Spleen (tissue), 11 donors: ENCODE results near the gene MON2. TPM values are rescaled to one million over a fixed set of nuclear protein-coding genes. Genes with fewer than 3 reads are reported as not detected.

Source experiments
- DNase-seq: peaks from one replicate; pipeline ENCODE4 v3.0.0-alpha.2; 2020
- H3K27ac ChIP-seq, 8 donors: fragments of 200-600 bp; sonication (generic) in 7 of 8; 1 replicate in 4 of 8; 2 replicates in 4 of 8; pipeline versions ENCODE4 v1.5.0 to v1.8.0; 2016 to 2021; ENCODE audit warnings: inconsistent platforms in 4 of 8, mild to moderate bottlenecking in 4 of 8, moderate library complexity in 1 of 8
- H3K27me3 ChIP-seq, 7 donors: fragments of 200-600 bp; sonication (generic) in 6 of 7; replicated peaks in 1 of 7; 1 replicate in 4 of 7; 2 replicates in 3 of 7; pipeline versions ENCODE4 v1.5.0 to v1.8.0; 2016 to 2021; ENCODE audit warnings: inconsistent platforms in 3 of 7, mild to moderate bottlenecking in 1 of 7
- H3K36me3 ChIP-seq, 6 donors: fragments of 200-600 bp; sonication (generic) in 5 of 6; 1 replicate in 4 of 6; 2 replicates in 2 of 6; pipeline versions ENCODE4 v1.5.0 to v1.8.0; 2016 to 2021; ENCODE audit warnings: inconsistent platforms in 2 of 6
- H3K4me1 ChIP-seq, 6 donors: fragments of 200-600 bp; sonication (generic) in 5 of 6; 1 replicate in 3 of 6; 2 replicates in 3 of 6; pipeline versions ENCODE4 v1.5.0 to v1.8.0; 2016 to 2021; ENCODE audit warnings: inconsistent platforms in 3 of 6
- H3K4me3 ChIP-seq, 8 donors: fragments of 200-600 bp; sonication (generic) in 7 of 8; 1 replicate in 4 of 8; 2 replicates in 4 of 8; pipeline versions ENCODE4 v1.5.0 to v1.8.0; 2016 to 2021; ENCODE audit warnings: inconsistent platforms in 4 of 8, mild to moderate bottlenecking in 4 of 8, moderate library complexity in 2 of 8
- H3K9me3 ChIP-seq, 8 donors: fragments of 200-600 bp; sonication (generic) in 7 of 8; 1 replicate in 4 of 8; 2 replicates in 4 of 8; pipeline versions ENCODE4 v1.5.0 to v1.8.0; 2016 to 2021; ENCODE audit warnings: inconsistent platforms in 4 of 8
- CTCF ChIP-seq, 11 experiments: fragments of 200-600 bp in 7 of 11; fragments of 450-650 bp in 4 of 11; sonication (generic) in 4 of 11; IDR thresholded peaks in 8 of 11; conservative IDR thresholded peaks in 3 of 11; 1 replicate in 7 of 11; 2 replicates in 4 of 11; pipeline versions ENCODE4 v1.4.0 to v1.8.0; 2016 to 2021; ENCODE audit warnings: antibody characterized with exemption in 11 of 11, inconsistent platforms in 4 of 11, mild to moderate bottlenecking in 1 of 11
- POLR2A ChIP-seq, 3 donors: fragments of 450-650 bp; IDR thresholded peaks; one replicate each; pipeline ENCODE4 v1.5.1; 2017; ENCODE audit warnings: antibody characterized with exemption in 3 of 3, mild to moderate bottlenecking in 1 of 3
- POLR2AphosphoS5 ChIP-seq, 3 donors: sonication (generic); formaldehyde crosslinking; IDR thresholded peaks; one replicate each; pipeline ENCODE4 v1.5.1; 2017; ENCODE audit warnings: antibody characterized with exemption in 3 of 3
- WGBS, 5 donors: extraction: QIAGEN DNeasy Blood & Tissue Kit in 3 of 5; methylation state at CpG; one replicate each; pipeline versions ENCODE4 v1.1.5 to v1.1.7; 2013 to 2018; 5-methylcytosine and 5-hydroxymethylcytosine counted together
- intact Hi-C: fragments of 100-400 bp; cut with DNase I; formaldehyde crosslinking; loops from one replicate; pipeline ENCODE4 v1.15.0; 2023; ENCODE audit warnings: low total_unique reads
- polyA plus RNA-seq, 3 donors: library from polyadenylated mRNA; stranded (reverse); fragments of 200-250 nt; gene quantifications; one replicate each; pipeline ENCODE4 v1.2.1, GENCODE V29; 2013
- total RNA-seq, 7 donors: library from RNA; depleted of rRNA in 3 of 7; stranded (reverse); fragments of >200 nt in 3 of 7; fragmentation: NEBNext Ultra II Directional in 4 of 7; extraction: Animal tissue kit (Norgen Biotek cat#: 25700) in 4 of 7; gene quantifications; one replicate each; pipeline versions ENCODE4 v1.1.0 to v1.2.1, GENCODE V29; 2016 to 2021
- donor health status: healthy with polysubstance abuse.
- donor health status: DM: no; HTN: no; CAD: no; lungs with moderate emphysema.
- donor health status: DM: no; HTN: no; CAD: no.
- donor health status: Bipolar disorder and iron deficiency.
- donor health status: healthy.
- donor health status: DM: no; HTN: no; CAD: no.
- donor health status: DM: yes; HTN: yes; CAD: no.

Gene MON2
- total and polyA plus RNA-seq, 10 donors: 10.8 to 181 (median 82.0) TPM

DNA sequence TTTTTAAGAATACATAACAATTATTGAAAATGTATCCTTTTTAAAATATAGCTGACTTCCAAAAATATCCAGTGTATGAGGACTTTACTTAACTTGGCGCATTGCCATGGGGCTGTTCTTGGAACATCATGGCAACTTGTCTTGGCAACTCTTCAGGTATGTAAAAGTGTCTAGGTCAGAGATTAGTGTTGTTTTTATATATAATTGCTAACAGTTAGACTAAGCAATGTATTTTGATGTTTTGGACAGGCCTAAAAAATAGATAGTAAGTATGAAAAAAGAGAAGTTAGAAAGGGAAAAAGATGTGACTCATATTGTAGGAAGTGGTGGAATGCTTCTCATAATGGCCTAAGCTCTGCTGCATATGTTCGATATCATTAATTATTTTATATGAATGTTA lies 70.9 kb downstream of the MON2 start:
- Histone ChIP-seq H3K4me1 (peaks cover 0 to 5% (median 0%) of the 10 kb centered on the region in 6 donors), H3K27me3 (no peaks in the 10 kb centered on the region), H3K4me3 (no peak overlapping the region), H3K27ac (peak overlapping the region in 1 of 8 donors; percentile 34), H3K36me3 (peaks cover 0 to 99% (median 50%) of the 10 kb centered on the region in 6 donors), H3K9me3 (no peaks in the 10 kb centered on the region)
- WGBS, 5 donors: 77 to 89% (median 84%) methylated on average over 2 of the region's 2 CpGs
- TF ChIP-seq POLR2A (IDR thresholded peaks at IDR 0.05): no peak
- TF ChIP-seq CTCF (IDR thresholded peaks at IDR 0.05 in 8 of 11, conservative IDR thresholded peaks at IDR 0.05 in 3 of 11): no peak
- no peak for TF ChIP-seq POLR2AphosphoS5 (IDR thresholded peaks at IDR 0.05)
- intact Hi-C loops: no loop called here
- DNase-seq: no peak

GRCh38 chr12:62540354-62540753 lies 73.7 kb downstream of the MON2 start:
- Histone ChIP-seq H3K9me3 (no peaks in the 10 kb centered on the region), H3K27me3 (no peaks in the 10 kb centered on the region), H3K4me3 (no peak overlapping the region), H3K27ac (no peak overlapping the region), H3K4me1 (peaks cover 0 to 5% (median 0%) of the 10 kb centered on the region in 6 donors), H3K36me3 (peaks cover 0 to 100% (median 56%) of the 10 kb centered on the region in 6 donors)
- intact Hi-C loops: no loop called here
- DNase-seq: no peak
- TF ChIP-seq CTCF (IDR thresholded peaks at IDR 0.05 in 8 of 11, conservative IDR thresholded peaks at IDR 0.05 in 3 of 11) (no peak), POLR2AphosphoS5 (IDR thresholded peaks at IDR 0.05) (no peak), POLR2A (IDR thresholded peaks at IDR 0.05) (no peak)
- WGBS, 5 donors: 51 to 93% (median 77%) methylated on average over 2 of the region's 2 CpGs

GRCh38 chr12:62542814-62543213 lies 76.2 kb downstream of the MON2 start:
- no peak for DNase-seq
- Histone ChIP-seq H3K9me3 (no peaks in the 10 kb centered on the region), H3K27me3 (no peaks in the 10 kb centered on the region), H3K27ac (no peak overlapping the region), H3K4me3 (no peak overlapping the region), H3K4me1 (no peaks in the 10 kb centered on the region), H3K36me3 (peaks cover 0 to 100% (median 67%) of the 10 kb centered on the region in 6 donors)
- 89 to 100% (median 92%) methylated on average over 1 of the region's 1 CpG for WGBS, 5 donors
- intact Hi-C loops: no loop called here
- TF ChIP-seq POLR2A (IDR thresholded peaks at IDR 0.05) (no peak), POLR2AphosphoS5 (IDR thresholded peaks at IDR 0.05) (no peak), CTCF (IDR thresholded peaks at IDR 0.05 in 8 of 11, conservative IDR thresholded peaks at IDR 0.05 in 3 of 11) (no peak)

DNA sequence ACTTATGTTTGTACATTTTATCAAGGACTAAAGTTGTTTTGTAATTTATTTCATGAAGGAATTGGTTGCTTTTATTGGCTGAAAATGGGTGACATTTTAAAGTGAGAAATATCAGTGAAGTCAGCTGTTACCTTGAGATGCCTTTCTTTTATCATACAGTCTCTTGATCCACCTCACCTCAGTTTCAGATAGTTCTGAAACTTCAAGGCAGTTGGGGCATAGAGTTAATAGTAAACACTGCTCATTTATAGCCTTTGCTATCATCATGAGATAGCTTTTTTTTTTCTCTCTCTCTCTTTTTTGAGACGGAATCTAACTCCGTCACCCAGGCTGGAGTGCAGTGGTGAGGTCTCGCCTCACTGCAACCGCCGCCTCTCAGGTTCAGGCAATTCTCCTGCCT lies 76.7 kb downstream of the MON2 start:
- Histone ChIP-seq H3K4me1 (no peaks in the 10 kb centered on the region), H3K36me3 (peaks cover 0 to 100% (median 65%) of the 10 kb centered on the region in 6 donors), H3K27ac (no peak overlapping the region), H3K27me3 (no peaks in the 10 kb centered on the region), H3K9me3 (no peaks in the 10 kb centered on the region), H3K4me3 (no peak overlapping the region)
- TF ChIP-seq POLR2A (IDR thresholded peaks at IDR 0.05): no peak
- TF ChIP-seq CTCF (IDR thresholded peaks at IDR 0.05 in 8 of 11, conservative IDR thresholded peaks at IDR 0.05 in 3 of 11): no peak
- no peak for TF ChIP-seq POLR2AphosphoS5 (IDR thresholded peaks at IDR 0.05)
- WGBS, 5 donors: 95 to 99% (median 97%) methylated on average over 5 of the region's 5 CpGs
- DNase-seq: no peak
- intact Hi-C loops: no loop called here
